HCT116 (cell line): ENCODE results near the gene LIPA.

Source experiments
- CEBPB ChIP-seq: IDR thresholded peaks from 2 replicates; pipeline ENCODE4 v1.6.1; 2012; ENCODE audit warnings: low read depth
- CTCF ChIP-seq, 3 experiments: fragments of 200-600 bp in 1 of 3; sonication (generic) in 1 of 3; IDR thresholded peaks in 2 of 3; conservative IDR thresholded peaks in 1 of 3; 2 replicates each; pipeline ENCODE4 v1.5.1; 2012 to 2017; ENCODE audit warnings: low read depth in 2 of 3, low read length in 2 of 3, antibody characterized with exemption in 1 of 3, borderline replicate concordance in 1 of 3, control low read depth in 1 of 3, mild to moderate bottlenecking in 1 of 3, mixed read lengths in 1 of 3, mixed run types in 1 of 3, moderate library complexity in 1 of 3; ENCODE audit not compliant: insufficient read depth in 1 of 3
- EGR1 ChIP-seq: IDR thresholded peaks from 2 replicates; pipeline ENCODE4 v1.6.1; 2012; ENCODE audit warnings: low read depth
- ELF1 ChIP-seq: IDR thresholded peaks from 2 replicates; pipeline ENCODE4 v1.6.1; 2012; ENCODE audit warnings: low read depth, borderline replicate concordance
- EZH2phosphoT487 ChIP-seq: fragments of 200-600 bp; IDR thresholded peaks from 2 replicates; pipeline ENCODE4 v1.6.1; 2018; ENCODE audit warnings: antibody characterized with exemption, borderline replicate concordance
- POLR2A ChIP-seq: IDR thresholded peaks from 2 replicates; pipeline ENCODE4 v1.7.0; 2011; ENCODE audit warnings: borderline replicate concordance; ENCODE audit not compliant: insufficient read depth, insufficient read length; ENCODE audit errors: extremely low read depth
- POLR2AphosphoS5 ChIP-seq: IDR thresholded peaks from 2 replicates; pipeline ENCODE4 v1.6.1; 2011; ENCODE audit warnings: mild to moderate bottlenecking, low read depth, low read length, moderate library complexity
- RAD21 ChIP-seq: IDR thresholded peaks from 2 replicates; pipeline ENCODE4 v1.6.1; 2012; ENCODE audit warnings: low read depth, mild to moderate bottlenecking
- REST ChIP-seq: IDR thresholded peaks from 2 replicates; pipeline ENCODE4 v1.6.1; 2012; ENCODE audit warnings: low read depth
- SIN3A ChIP-seq: IDR thresholded peaks from 2 replicates; pipeline ENCODE4 v1.6.1; 2012; ENCODE audit warnings: low read depth
- ZFX ChIP-seq: fragments of 450-650 bp; IDR thresholded peaks from 2 replicates; pipeline ENCODE4 v1.6.1; 2017

- TF ChIP-seq POLR2A = no peak
- TF ChIP-seq CTCF (IDR thresholded peaks at IDR 0.05 in 2 of 3, conservative IDR thresholded peaks at IDR 0.05 in 1 of 3; ENCODE audit: borderline replicate concordance in 1 of 3, insufficient read depth in 1 of 3, low read depth in 2 of 3, low read length in 2 of 3) = no peak
- TF ChIP-seq EGR1 = no peak
- no peak for TF ChIP-seq CEBPB
- no peak for TF ChIP-seq RAD21
- TF ChIP-seq EZH2phosphoT487 = no peak
- no peak for TF ChIP-seq SIN3A
- TF ChIP-seq ZFX = no peak
- TF ChIP-seq REST = no peak
- TF ChIP-seq ELF1 = no peak
- peak; percentile 14; the same call in 1 of the 2 replicates for TF ChIP-seq POLR2AphosphoS5
These were observed 27.9 kb upstream of the LIPA start for GRCh38 chr10:89279421-89279869.
